Cardiac fibroblast (primary cell): ENCODE measurements around the gene COLGALT1.

Source experiments
- DNase-seq, 2 donors: peaks; one replicate each; pipeline versions ENCODE4 v3.0.0 to v3.0.0-alpha.2; 2010; ENCODE audit warnings: low read depth in 2 of 2
- H3K4me3 ChIP-seq, 2 donors: replicated peaks in 1 of 2; 1 replicate in 1 of 2; 2 replicates in 1 of 2; pipeline ENCODE4 v1.5.1; 2011; ENCODE audit warnings: low read depth in 2 of 2, low read length in 2 of 2, mild to moderate bottlenecking in 2 of 2, moderate library complexity in 1 of 2
- CTCF ChIP-seq: IDR thresholded peaks from one replicate; pipeline ENCODE4 v1.5.1; 2011; ENCODE audit warnings: low read depth, mild to moderate bottlenecking, low read length, inconsistent platforms

Gene COLGALT1

GRCh38 chr19:17532557-17532956, 22.9 kb upstream of the COLGALT1 start:
- TF ChIP-seq CTCF = no peak
- DNase-seq = no peak
- H3K4me3 ChIP-seq = no peak overlapping the region

- H3K4me3 ChIP-seq = no peak overlapping the region
- TF ChIP-seq CTCF = no peak
- no peak for DNase-seq
Observed at GRCh38 chr19:17534767-17535166, 20.7 kb upstream of the COLGALT1 start.

GRCh38 chr19:17536955-17537354, 18.5 kb upstream of the COLGALT1 start:
- no peak overlapping the region for H3K4me3 ChIP-seq
- TF ChIP-seq CTCF = no peak
- DNase-seq = no peak

GRCh38 chr19:17538684-17539237, 16.7 kb upstream of the COLGALT1 start:
- no peak for TF ChIP-seq CTCF
- no peak for DNase-seq
- H3K4me3 ChIP-seq = peak overlapping the region; percentile 47 to 58

- TF ChIP-seq CTCF = peak; percentile 34
- DNase-seq = peak; percentile 97 to 98
- peak overlapping the region; percentile 47 to 58 for H3K4me3 ChIP-seq
Observed at GRCh38 chr19:17539238-17540117, 16.0 kb upstream of the COLGALT1 start.

- H3K4me3 ChIP-seq = no peak overlapping the region
- no peak for TF ChIP-seq CTCF
- no peak for DNase-seq
Observed at GRCh38 chr19:17540174-17540573, 15.3 kb upstream of the COLGALT1 start.
